Stimulated activated CD4-positive, alpha-beta T cell treated with anti-CD3 and anti-CD28 coated beads, TNF-alpha, amount 100 ng/mL, for 4 hours (primary cell): ENCODE data around the gene CCDC85C.

ENCODE experiments used
- DNase-seq, 3 experiments: peaks; one replicate each; pipeline ENCODE4 v3.0.0-alpha.2; 2020; ENCODE audit warnings: low read depth in 3 of 3

CCDC85C gene

GRCh38 chr14:99512110-99512449 is 91.9 kb downstream of the CCDC85C start:
- no peak for DNase-seq

- DNase-seq: no peak
Observed at GRCh38 chr14:99511421-99512109, 92.4 kb downstream of the CCDC85C start.

GRCh38 chr14:99510556-99511139 is 93.4 kb downstream of the CCDC85C start:
- DNase-seq: no peak

GRCh38 chr14:99509871-99510555 is 94.0 kb downstream of the CCDC85C start:
- DNase-seq: no peak

GRCh38 chr14:99508896-99509629 is 94.9 kb downstream of the CCDC85C start:
- no peak for DNase-seq

- no peak for DNase-seq
Observed at GRCh38 chr14:99507860-99508640, 96.0 kb downstream of the CCDC85C start.

- DNase-seq: no peak
Observed at GRCh38 chr14:99506276-99506675, 97.7 kb downstream of the CCDC85C start.

GRCh38 chr14:99505089-99505488 is 98.9 kb downstream of the CCDC85C start:
- DNase-seq: no peak

GRCh38 chr14:99503848-99504453 is 100.1 kb downstream of the CCDC85C start:
- DNase-seq: no peak

GRCh38 chr14:99502989-99503421 is 101.0 kb downstream of the CCDC85C start:
- DNase-seq: no peak

GRCh38 chr14:99497894-99498293 is 106.1 kb downstream of the CCDC85C start:
- DNase-seq: no peak

GRCh38 chr14:99497341-99497740 is 106.7 kb downstream of the CCDC85C start:
- no peak for DNase-seq

GRCh38 chr14:99484106-99484505 is 119.9 kb downstream of the CCDC85C start:
- no peak for DNase-seq

GRCh38 chr14:99481745-99482099 is 122.3 kb downstream of the CCDC85C start:
- no peak for DNase-seq

- peak; percentile 100 for DNase-seq
Observed at GRCh38 chr14:99480917-99481744, 122.9 kb downstream of the CCDC85C start, which contains the start of gene CCNK. CCNK (plus strand) TSS chr14:99481409; CDS start chr14:99492678, 11,269 bp downstream.

- peak; percentile 3 to 14 (median 8) for DNase-seq
Observed at GRCh38 chr14:99479906-99480869, 123.8 kb downstream of the CCDC85C start, which contains the start of gene SETD3. SETD3 (minus strand) TSS chr14:99480859; CDS start chr14:99465805, 15,054 bp downstream.

- no peak for DNase-seq
Observed at GRCh38 chr14:99479160-99479905, 124.7 kb downstream of the CCDC85C start.

GRCh38 chr14:99478128-99478527 is 125.9 kb downstream of the CCDC85C start:
- DNase-seq: no peak
